Activated CD4-positive, CD25-positive, alpha-beta regulatory T cell treated with anti-CD3 and anti-CD28 coated beads, Interleukin-2, amount 50 U/mL, for 72 hours (primary cell): ENCODE data around the gene H3-3A.

ENCODE experiments used
- DNase-seq: peaks from one replicate; pipeline ENCODE4 v3.0.0; 2021

Gene H3-3A

GRCh38 chr1:226116673-226117072, 54.2 kb downstream of the H3-3A start:
- no peak for DNase-seq

- DNase-seq: no peak
Measured at GRCh38 chr1:226117330-226117729, 54.8 kb downstream of the H3-3A start.

- no peak for DNase-seq
Measured at GRCh38 chr1:226118357-226118756, 55.8 kb downstream of the H3-3A start.

GRCh38 chr1:226119169-226119568, 56.7 kb downstream of the H3-3A start:
- no peak for DNase-seq

GRCh38 chr1:226120398-226120797, 57.9 kb downstream of the H3-3A start:
- DNase-seq: no peak

- DNase-seq: no peak
Measured at GRCh38 chr1:226121049-226121586, 58.6 kb downstream of the H3-3A start.
